Osteocyte (in vitro differentiated cells): ENCODE data around the gene ERCC6L2. TPM values are rescaled to one million over a fixed set of nuclear protein-coding genes. Genes with fewer than 3 reads are reported as not detected.

Experiments
- DNase-seq: peaks from one replicate; pipeline ENCODE4 v3.0.0; 2021; ENCODE audit warnings: mixed read lengths; ENCODE audit not compliant: unreplicated experiment; ENCODE audit errors: extremely low spot score
- H3K27ac Mint-ChIP-seq: one replicate; pipeline ENCODE4 v1.8.0; 2021; ENCODE audit warnings: mild to moderate bottlenecking, mixed read lengths; ENCODE audit not compliant: unreplicated experiment
- H3K27me3 Mint-ChIP-seq: one replicate; pipeline ENCODE4 v1.8.0; 2021; ENCODE audit warnings: mixed read lengths; ENCODE audit not compliant: unreplicated experiment
- H3K36me3 Mint-ChIP-seq: one replicate; pipeline ENCODE4 v1.8.0; 2021; ENCODE audit warnings: mixed read lengths; ENCODE audit not compliant: unreplicated experiment
- H3K4me1 Mint-ChIP-seq: one replicate; pipeline ENCODE4 v1.8.0; 2021; ENCODE audit warnings: mixed read lengths; ENCODE audit not compliant: unreplicated experiment
- H3K4me3 Mint-ChIP-seq: one replicate; pipeline ENCODE4 v1.8.0; 2021; ENCODE audit warnings: mild to moderate bottlenecking, moderate library complexity, mixed read lengths; ENCODE audit not compliant: unreplicated experiment
- H3K9me3 Mint-ChIP-seq: one replicate; pipeline ENCODE4 v1.8.0; 2021; ENCODE audit warnings: mixed read lengths; ENCODE audit not compliant: unreplicated experiment
- total RNA-seq: library from RNA; stranded (reverse); gene quantifications from 2 replicates; pipeline ENCODE4 v1.2.1, GENCODE V29; 2021
- TF ChIP-seq, protein P1 (sequence below): fragments of 200-600 bp; sonication (generic); IDR thresholded peaks from 2 replicates; pipeline ENCODE4 v1.5.0; 2021; ENCODE audit warnings: antibody characterized with exemption, mild to moderate bottlenecking, moderate library complexity

ERCC6L2 gene
- total RNA-seq, 1 donor from 2014 or later: 50.5 TPM

DNA sequence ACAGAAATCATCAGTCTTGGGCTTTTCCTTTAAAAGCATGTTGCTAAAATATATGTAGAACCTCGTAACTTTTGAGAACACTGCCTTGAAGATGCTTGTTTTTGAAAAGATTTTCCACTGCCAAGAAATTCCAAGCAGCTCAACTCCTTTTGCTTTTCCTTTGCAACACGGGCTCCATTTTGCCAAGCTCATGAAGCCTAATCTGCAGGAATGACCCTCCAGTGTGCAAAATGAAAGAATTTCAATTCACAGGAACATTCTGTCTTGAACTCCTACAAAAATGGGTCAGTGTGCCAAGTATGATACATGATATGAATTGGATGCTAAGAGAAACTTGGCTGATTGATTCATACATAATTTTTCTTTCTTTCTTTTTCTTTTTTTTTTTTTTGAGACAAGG is 35.4 kb upstream of the ERCC6L2 start:
- no peak overlapping the region for H3K4me3 Mint-ChIP-seq
- TF ChIP-seq, protein P1, sequence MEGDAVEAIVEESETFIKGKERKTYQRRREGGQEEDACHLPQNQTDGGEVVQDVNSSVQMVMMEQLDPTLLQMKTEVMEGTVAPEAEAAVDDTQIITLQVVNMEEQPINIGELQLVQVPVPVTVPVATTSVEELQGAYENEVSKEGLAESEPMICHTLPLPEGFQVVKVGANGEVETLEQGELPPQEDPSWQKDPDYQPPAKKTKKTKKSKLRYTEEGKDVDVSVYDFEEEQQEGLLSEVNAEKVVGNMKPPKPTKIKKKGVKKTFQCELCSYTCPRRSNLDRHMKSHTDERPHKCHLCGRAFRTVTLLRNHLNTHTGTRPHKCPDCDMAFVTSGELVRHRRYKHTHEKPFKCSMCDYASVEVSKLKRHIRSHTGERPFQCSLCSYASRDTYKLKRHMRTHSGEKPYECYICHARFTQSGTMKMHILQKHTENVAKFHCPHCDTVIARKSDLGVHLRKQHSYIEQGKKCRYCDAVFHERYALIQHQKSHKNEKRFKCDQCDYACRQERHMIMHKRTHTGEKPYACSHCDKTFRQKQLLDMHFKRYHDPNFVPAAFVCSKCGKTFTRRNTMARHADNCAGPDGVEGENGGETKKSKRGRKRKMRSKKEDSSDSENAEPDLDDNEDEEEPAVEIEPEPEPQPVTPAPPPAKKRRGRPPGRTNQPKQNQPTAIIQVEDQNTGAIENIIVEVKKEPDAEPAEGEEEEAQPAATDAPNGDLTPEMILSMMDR: no peak
- no peaks in the 10 kb centered on the region for H3K9me3 Mint-ChIP-seq
- no peak for DNase-seq
- H3K36me3 Mint-ChIP-seq: peaks cover 2% of the 10 kb centered on the region
- no peaks in the 10 kb centered on the region for H3K4me1 Mint-ChIP-seq
- no peak overlapping the region for H3K27ac Mint-ChIP-seq
- H3K27me3 Mint-ChIP-seq: no peaks in the 10 kb centered on the region

DNA sequence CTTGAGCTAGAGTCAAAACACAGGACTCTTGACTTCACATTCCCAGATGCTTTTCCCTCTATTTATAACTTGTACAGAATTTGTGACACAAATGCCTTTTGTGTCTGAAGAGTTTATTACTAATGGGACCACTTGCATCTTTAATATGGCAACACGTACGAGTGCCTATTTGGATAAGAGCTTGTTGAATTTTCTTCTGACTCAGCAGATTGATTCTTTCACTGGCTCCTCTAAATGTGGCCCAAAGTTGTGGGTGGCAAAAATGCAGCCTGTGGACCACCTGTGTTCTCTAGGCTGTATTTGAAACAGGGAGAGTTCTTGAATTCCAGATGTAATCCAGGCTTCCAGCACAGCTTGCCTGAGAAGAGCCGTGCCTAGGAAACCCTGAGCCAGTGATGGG is 34.1 kb upstream of the ERCC6L2 start:
- no peaks in the 10 kb centered on the region for H3K9me3 Mint-ChIP-seq
- H3K36me3 Mint-ChIP-seq: peaks cover 2% of the 10 kb centered on the region
- H3K4me1 Mint-ChIP-seq: no peaks in the 10 kb centered on the region
- DNase-seq: no peak
- no peak overlapping the region for H3K4me3 Mint-ChIP-seq
- TF ChIP-seq, protein P1: no peak
- no peaks in the 10 kb centered on the region for H3K27me3 Mint-ChIP-seq
- no peak overlapping the region for H3K27ac Mint-ChIP-seq

DNA sequence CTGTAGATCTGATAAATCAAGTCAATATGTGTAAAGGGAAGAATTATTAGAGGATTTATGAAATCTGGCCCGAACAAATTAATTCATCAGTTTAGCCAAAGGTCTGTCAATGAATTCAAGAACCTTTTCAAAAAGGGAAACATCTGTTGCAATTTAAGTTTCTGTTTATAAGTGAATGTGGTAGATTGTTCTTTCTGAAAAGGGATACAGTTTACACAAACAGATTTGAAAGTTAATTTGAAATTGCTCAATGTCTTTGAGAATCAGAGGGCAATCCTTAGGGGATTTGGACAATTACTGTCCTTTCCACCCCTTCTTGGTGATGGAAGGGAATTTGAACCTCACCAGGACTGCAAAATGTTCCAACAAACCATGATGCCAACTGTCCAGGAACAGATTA is 29.7 kb upstream of the ERCC6L2 start:
- Mint-ChIP-seq H3K4me3 (no peak overlapping the region), H3K27me3 (no peaks in the 10 kb centered on the region), H3K27ac (no peak overlapping the region), H3K4me1 (no peaks in the 10 kb centered on the region), H3K9me3 (no peaks in the 10 kb centered on the region), H3K36me3 (peaks cover 8% of the 10 kb centered on the region)
- DNase-seq: no peak
- TF ChIP-seq, protein P1: no peak

DNA sequence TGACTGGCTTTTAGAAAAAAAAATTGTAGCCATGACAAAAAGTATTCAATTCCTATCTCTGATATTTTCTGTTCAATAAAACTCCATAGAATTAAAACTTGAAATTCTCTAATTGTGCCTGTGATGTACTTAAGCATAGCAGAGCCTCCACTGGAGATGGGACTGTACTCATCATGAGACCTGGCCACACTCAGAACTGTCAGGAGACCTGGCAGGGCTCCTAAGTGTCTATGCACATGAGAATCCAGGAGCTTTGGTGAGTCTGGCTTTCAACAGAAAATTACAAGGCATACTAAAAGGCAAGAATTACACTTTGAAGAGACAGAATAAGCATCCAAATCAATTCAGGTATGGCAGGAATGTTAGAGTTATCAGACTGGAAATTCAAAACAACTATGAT is 26.7 kb upstream of the ERCC6L2 start:
- peaks cover 10% of the 10 kb centered on the region for H3K4me1 Mint-ChIP-seq
- H3K4me3 Mint-ChIP-seq: no peak overlapping the region
- H3K27ac Mint-ChIP-seq: no peak overlapping the region
- no peaks in the 10 kb centered on the region for H3K27me3 Mint-ChIP-seq
- TF ChIP-seq, protein P1: no peak
- DNase-seq: no peak
- H3K36me3 Mint-ChIP-seq: peaks cover 8% of the 10 kb centered on the region
- H3K9me3 Mint-ChIP-seq: no peaks in the 10 kb centered on the region

DNA sequence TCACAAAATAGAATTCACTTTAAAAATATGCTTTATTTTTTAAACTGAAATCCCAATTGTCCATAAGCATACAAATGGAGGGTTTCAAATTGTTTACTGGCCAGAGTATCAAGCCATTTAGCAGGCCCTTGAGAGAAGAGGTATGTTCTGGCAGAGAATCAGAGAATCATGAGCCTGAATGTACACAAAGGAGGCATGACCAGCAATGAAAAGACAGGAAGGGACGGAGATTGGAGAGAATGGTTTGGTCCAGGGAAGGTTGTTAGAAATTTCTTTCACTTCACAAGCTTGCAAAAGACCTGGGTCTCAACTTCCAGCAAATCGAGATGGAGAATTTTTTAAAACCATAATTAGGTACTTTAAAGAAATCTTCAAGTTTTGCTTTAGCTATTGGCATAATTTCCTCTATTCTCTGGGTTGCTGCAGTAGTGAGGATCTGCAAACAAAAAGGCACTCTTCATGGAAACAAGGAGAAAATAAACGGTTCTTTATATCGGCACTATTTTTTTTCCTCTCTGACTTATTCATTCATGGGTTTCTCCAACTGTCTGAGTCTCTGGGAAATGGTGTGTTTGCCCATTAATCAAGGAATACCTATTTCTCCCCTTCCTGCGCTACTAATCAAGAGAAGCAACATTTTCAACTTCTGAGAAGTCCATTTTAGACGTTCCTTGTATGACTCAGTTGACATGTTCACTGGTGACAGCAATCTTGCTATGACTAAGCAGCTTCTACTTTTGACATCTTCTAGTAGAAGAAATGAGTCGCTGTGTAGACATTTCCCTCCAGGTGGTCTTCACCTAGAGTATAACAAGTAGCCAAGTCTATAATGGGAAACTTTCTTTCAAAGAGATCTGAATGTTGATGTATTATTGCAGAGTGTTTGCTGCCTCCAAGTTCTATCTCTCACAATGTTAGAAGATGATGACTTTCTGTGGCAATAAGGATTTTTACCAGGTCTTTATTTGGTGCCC is 23.1 kb upstream of the ERCC6L2 start:
- no peak overlapping the region for H3K27ac Mint-ChIP-seq
- no peaks in the 10 kb centered on the region for H3K27me3 Mint-ChIP-seq
- no peak for DNase-seq
- TF ChIP-seq, protein P1: no peak
- H3K9me3 Mint-ChIP-seq: no peaks in the 10 kb centered on the region
- H3K36me3 Mint-ChIP-seq: peaks cover 8% of the 10 kb centered on the region
- no peak overlapping the region for H3K4me3 Mint-ChIP-seq
- peaks cover 39% of the 10 kb centered on the region for H3K4me1 Mint-ChIP-seq
